Measurements from ENCODE around the gene STAB2. TPM values are rescaled to one million over a fixed set of nuclear protein-coding genes. Genes with fewer than 3 reads are reported as not detected.

STAB2 gene
- total and polyA plus RNA-seq, 9 donors: 0.05 to 9.3 (median 0.86) TPM

- TF ChIP-seq POLR2A (IDR thresholded peaks at IDR 0.05): no peak
- TF ChIP-seq EP300 (IDR thresholded peaks at IDR 0.05): no peak
- TF ChIP-seq CTCF (IDR thresholded peaks at IDR 0.05): no peak
- intact Hi-C loops (cut with DNase I): no loop called here
- Histone ChIP-seq H3K4me1 (ENCODE audit: insufficient read depth) (peaks cover 8% of the 10 kb centered on the region), H3K27me3 (no peaks in the 10 kb centered on the region), H3K27ac (no peak overlapping the region), H3K4me3 (no peak overlapping the region), H3K36me3 (no peaks in the 10 kb centered on the region), H3K9me3 (no peaks in the 10 kb centered on the region)
- no peak for DNase-seq
- 85 to 88% (median 86%) methylated on average over 5 of the region's 5 CpGs for WGBS, 3 donors
These were observed 218.7 kb downstream of the STAB2 start for GRCh38 chr12:103805655-103806360.

- peaks cover 3% of the 10 kb centered on the region for H3K4me1 ChIP-seq (ENCODE audit: insufficient read depth)
- no peaks in the 10 kb centered on the region for H3K27me3 ChIP-seq
- WGBS, 3 donors: 84 to 90% (median 86%) methylated on average over 4 of the region's 4 CpGs
- DNase-seq: no peak
- no peak for TF ChIP-seq CTCF (IDR thresholded peaks at IDR 0.05)
- TF ChIP-seq EP300 (IDR thresholded peaks at IDR 0.05): no peak
- no peak for TF ChIP-seq POLR2A (IDR thresholded peaks at IDR 0.05)
- H3K36me3 ChIP-seq: no peaks in the 10 kb centered on the region
- intact Hi-C loops (cut with DNase I): no loop called here
- no peaks in the 10 kb centered on the region for H3K9me3 ChIP-seq
- no peak overlapping the region for H3K4me3 ChIP-seq
- no peak overlapping the region for H3K27ac ChIP-seq
These were observed 219.7 kb downstream of the STAB2 start for GRCh38 chr12:103806803-103807202.

GRCh38 chr12:103807561-103808238 lies 220.6 kb downstream of the STAB2 start:
- intact Hi-C loops (cut with DNase I): no loop called here
- DNase-seq: no peak
- Histone ChIP-seq H3K4me1 (ENCODE audit: insufficient read depth) (peaks cover 3% of the 10 kb centered on the region), H3K27me3 (no peaks in the 10 kb centered on the region), H3K27ac (no peak overlapping the region), H3K36me3 (no peaks in the 10 kb centered on the region), H3K9me3 (no peaks in the 10 kb centered on the region), H3K4me3 (no peak overlapping the region)
- TF ChIP-seq EP300 (IDR thresholded peaks at IDR 0.05) (no peak), CTCF (IDR thresholded peaks at IDR 0.05) (no peak), POLR2A (IDR thresholded peaks at IDR 0.05) (no peak)
- WGBS, 3 donors: 63 to 72% (median 66%) methylated on average over 9 of the region's 9 CpGs

GRCh38 chr12:103808239-103808880 lies 221.3 kb downstream of the STAB2 start:
- Histone ChIP-seq H3K27me3 (no peaks in the 10 kb centered on the region), H3K9me3 (no peaks in the 10 kb centered on the region), H3K27ac (no peak overlapping the region), H3K36me3 (no peaks in the 10 kb centered on the region), H3K4me1 (ENCODE audit: insufficient read depth) (peaks cover 3% of the 10 kb centered on the region), H3K4me3 (no peak overlapping the region)
- no peak for TF ChIP-seq CTCF (IDR thresholded peaks at IDR 0.05)
- TF ChIP-seq POLR2A (IDR thresholded peaks at IDR 0.05): no peak
- no peak for TF ChIP-seq EP300 (IDR thresholded peaks at IDR 0.05)
- no peak for DNase-seq
- 86 to 97% (median 96%) methylated on average over 6 of the region's 6 CpGs for WGBS, 3 donors
- intact Hi-C loops (cut with DNase I): no loop called here

Measured in ovary (tissue), 9 donors.